Measurements from ENCODE around the gene ANAPC5.
"Not testable (repeated sequence)": the region's sequence is repeated elsewhere in the genome, so short reads cannot be mapped to it uniquely, and the experiment has no call there.

Gene ANAPC5

DNA sequence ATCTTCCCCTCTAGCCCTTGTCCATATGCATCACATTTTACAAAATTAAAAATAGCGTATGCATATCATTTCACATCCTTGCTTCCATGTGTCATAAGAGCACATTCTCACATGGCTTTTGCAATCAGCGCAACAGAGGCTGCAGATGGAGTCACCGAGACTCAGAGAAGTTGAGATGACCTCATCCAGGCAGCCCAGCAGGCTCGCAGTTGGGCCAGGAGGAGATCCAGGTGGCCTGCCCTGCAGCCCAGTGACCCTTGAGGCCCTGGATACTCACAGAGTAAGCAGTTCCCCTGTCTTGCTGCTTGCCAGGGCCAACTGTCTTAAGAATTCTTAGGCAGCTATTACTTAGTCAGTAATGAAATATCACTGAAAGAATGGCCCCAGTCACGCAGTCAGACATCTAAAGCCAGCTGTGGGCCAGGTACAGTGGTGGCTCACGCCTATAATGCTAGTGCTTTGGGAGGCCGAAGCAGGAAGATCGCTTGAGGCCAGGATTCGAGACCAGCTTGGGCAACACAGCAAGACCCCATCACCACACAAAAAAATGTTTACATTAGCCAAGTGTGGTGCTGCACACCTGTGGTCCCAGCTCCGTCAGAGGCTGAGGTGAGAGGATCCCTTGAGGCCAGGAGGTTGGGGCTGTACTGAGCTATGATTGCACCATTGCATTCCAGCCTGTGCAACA is 64.8 kb downstream of the ANAPC5 start:
- DNase-seq (ENCODE audit: low read depth, low spot score) = no peak

DNA sequence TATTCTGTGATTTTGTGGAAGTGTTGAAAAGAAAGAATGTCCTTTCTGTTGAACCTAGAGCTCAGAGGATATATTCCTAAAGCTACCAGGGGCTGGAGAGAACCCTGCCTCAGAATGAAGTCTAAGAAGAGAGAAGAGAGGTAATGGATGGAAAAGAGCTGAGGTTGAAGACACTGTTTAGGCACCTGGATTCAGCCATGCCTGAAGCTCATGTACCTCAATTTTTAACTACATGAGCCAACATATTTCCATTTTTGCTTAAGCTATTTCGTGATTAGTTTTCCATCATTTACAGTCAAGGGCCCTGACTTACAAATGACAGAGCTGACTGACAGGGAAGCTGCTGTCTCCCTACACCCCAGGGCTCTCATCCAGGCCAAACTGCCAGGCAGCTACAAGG is 66.4 kb downstream of the ANAPC5 start:
- no peak for DNase-seq (ENCODE audit: low read depth, low spot score)

DNA sequence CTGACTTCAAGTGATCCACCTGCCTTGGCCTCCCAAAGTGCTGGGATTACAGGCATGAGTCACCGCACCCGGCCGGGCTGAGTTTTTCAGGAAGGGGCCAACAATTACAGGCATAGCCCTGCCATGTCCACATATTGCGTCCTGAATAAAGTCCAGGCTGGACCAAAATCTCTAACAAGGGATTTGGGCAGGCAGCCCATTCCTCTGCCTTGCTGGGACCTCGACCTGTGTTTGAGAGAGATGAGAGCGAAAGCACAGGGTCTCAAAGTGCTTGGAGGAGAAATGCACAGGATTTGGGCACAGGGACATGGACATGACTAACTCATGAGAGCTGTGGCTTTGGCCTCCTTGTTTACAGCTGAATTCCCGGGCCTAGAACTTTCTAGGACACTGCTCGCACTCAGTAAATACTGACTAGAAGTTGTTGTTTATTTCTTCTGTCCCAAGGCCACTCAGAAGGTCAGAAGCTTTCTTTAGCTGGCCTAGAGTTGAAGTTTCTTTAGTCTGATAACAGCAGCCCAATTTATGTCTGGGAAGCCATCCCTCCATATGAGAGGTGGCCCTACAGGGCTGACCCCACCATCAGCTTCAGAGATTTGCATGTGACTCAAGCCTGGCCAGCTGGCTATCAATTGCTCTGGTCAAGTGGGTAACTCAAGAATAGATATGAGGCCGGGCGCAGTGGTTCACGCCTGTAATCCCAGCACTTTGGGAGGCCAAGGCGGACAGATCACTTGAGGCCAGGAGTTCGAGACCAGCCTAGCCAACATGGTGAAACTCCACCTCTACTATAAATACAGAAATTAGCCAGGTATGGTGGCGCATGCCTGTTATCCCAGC is 67.4 kb downstream of the ANAPC5 start:
- no peak for DNase-seq (ENCODE audit: low read depth, low spot score)

DNA sequence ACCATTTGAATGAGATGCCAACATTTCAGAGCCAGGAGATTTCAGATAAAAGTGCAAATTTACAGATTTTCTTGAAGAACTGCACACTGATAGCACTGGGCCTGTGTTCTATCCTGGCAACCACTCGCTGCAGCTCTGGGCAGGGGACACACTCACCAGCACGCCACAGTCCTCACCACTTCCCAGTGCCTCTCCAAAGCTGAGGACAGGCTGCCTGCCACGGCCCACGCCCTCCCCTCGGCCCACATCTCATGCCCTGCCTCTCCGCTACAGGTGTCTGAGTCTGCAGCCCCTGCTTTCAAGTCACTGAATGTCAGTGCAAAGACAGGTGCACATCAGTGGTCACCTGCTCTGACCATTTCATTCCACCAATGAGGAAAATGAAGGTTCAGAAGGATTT is 68.4 kb downstream of the ANAPC5 start:
- no peak for DNase-seq (ENCODE audit: low read depth, low spot score)

DNA sequence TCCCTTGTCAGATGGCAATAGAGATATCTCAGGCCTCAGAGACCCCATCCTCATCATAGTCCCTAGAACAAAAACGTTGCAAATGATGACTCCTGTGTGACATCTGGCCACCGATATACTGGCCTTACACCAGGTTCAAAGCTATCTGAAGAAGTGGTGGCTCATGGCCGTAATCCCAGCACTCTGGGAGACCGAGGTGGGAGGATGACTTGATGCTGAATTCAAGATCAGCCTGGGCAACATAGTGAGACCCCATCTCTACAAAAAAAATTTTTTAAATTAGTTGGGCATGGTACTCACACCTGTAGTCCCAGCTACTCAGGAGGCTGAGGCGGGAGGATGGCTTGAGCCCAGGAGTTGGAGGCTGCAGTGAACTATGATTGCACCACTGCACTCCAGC is 68.8 kb downstream of the ANAPC5 start:
- DNase-seq (ENCODE audit: low read depth, low spot score) = no peak

DNA sequence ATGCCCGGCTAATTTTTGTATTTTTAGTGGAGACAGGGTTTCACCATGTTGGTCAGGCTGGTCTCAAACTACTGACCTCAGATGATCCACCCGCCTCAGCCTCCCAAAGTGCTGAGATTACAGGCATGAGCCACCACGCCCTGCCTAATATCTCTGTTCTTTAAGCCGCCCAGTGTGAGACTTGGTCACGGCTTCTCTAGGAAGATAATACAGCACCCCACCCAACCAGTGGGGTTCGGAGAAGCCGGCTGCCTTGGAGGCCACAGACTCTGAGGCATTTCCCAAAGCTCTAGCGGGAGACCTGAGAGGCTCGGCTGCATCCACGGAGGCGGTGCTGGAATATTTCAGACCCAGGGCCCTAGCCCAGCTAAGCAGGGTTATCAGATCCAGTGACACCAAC is 69.3 kb downstream of the ANAPC5 start:
- DNase-seq (ENCODE audit: low read depth, low spot score) = not testable (repeated sequence)

DNA sequence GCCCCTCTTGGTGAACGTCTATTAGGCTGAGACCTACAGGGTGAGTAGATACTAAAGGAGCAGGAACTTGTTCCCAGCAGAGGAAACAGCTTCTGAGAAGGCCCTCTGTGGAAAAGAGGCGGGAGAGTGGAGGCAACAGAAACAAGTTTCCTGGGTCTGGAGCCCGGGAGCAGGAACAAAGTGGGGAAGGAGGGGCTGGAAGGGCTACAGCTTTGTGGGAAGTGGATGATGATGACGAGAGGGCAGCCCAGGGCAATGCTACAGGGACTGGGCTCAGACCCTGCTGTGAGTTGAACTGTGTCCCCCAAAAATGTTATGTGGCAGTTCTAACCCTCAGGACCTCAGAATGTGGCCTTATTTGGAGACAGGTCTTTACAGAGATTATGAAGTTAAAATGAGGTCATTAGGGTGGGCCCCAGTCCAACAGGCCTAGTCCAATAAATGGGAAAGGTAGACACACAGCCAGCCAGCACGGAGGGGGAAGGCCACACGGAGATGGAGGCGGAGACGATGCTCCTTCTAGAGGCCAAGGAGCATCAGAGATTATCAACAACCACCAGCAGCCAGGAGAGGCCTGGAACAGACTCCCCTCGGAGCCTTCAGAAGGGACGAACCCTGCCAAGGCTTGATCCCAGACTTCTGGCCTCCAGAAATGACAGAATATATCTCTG is 70.0 kb downstream of the ANAPC5 start:
- DNase-seq (ENCODE audit: low read depth, low spot score) = no peak

DNA sequence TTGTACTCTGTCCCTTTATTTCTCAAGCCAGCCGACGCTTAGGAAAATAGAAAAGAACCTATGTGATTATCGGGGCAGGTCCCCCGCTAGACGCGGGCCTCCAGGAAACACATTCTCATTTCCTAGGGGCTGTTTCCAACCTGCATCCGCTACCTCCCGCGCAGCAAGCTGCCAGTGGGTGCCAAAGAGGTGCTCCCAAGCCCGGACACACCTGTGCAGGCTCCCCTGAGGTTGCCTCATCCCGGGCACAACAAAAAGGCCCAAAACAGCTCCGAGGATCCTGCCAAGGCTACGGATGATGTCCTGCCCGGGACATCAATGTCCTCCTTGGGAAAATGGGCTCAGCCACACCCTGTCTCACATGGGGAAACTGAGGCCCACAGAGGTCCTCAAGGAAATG is 71.1 kb downstream of the ANAPC5 start:
- not testable (repeated sequence) for DNase-seq (ENCODE audit: low read depth, low spot score)

DNA sequence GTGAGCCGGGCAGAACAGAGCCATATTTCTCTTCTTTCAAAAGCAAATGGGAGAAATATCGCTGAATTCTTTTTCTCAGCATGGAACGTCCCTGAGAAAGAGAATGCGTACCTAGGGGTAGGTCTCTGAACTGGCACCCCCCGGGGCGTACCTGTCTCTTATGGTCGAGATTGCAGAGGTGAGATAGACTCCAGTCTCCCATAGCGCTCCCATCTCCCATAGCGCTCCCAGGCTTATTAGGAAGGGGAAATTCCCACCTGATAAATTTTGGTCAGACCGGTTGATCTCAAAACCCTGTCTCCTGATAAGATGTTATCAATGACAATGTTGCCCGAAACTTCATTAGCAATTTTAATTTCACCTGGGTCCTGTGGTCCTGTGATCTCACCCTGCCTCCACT is 71.7 kb downstream of the ANAPC5 start:
- DNase-seq (ENCODE audit: low read depth, low spot score) = not testable (repeated sequence)

DNA sequence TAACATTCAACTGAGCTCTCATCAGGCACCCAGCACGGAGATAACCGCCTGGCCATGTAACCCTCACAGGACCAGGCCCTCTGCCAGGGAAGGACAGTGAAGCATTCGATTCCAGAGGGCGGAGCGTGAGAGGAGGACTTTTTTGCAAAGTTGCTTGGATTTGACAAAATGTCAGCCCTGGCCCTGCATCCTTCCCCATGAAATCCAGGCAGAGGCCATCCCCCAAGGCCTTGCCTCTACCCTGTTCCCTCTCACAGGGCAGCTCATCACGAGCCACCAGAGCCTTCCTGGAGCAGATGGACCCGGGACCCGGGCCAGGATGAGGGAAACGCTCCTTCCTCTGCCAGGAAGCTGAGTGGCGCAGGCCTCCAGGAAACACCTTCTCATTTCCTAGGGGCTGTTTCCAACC is 72.7 kb downstream of the ANAPC5 start:
- no peak for DNase-seq (ENCODE audit: low read depth, low spot score)

DNA sequence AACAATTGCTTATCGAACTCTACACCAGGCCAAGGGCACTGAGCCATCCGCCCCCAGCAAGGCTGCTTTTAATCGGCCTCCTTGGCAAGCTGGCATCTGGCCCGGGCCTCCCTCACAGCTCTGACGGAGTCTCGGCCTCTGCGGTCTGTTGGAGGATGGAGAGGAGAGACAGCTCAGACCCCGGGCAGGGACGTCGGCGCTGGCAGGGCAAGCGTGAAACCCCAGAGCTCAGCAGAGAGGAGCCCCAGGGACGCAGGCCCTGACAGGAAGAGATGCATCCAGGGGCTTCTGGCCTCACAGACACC is 73.2 kb downstream of the ANAPC5 start:
- no peak for DNase-seq (ENCODE audit: low read depth, low spot score)

DNA sequence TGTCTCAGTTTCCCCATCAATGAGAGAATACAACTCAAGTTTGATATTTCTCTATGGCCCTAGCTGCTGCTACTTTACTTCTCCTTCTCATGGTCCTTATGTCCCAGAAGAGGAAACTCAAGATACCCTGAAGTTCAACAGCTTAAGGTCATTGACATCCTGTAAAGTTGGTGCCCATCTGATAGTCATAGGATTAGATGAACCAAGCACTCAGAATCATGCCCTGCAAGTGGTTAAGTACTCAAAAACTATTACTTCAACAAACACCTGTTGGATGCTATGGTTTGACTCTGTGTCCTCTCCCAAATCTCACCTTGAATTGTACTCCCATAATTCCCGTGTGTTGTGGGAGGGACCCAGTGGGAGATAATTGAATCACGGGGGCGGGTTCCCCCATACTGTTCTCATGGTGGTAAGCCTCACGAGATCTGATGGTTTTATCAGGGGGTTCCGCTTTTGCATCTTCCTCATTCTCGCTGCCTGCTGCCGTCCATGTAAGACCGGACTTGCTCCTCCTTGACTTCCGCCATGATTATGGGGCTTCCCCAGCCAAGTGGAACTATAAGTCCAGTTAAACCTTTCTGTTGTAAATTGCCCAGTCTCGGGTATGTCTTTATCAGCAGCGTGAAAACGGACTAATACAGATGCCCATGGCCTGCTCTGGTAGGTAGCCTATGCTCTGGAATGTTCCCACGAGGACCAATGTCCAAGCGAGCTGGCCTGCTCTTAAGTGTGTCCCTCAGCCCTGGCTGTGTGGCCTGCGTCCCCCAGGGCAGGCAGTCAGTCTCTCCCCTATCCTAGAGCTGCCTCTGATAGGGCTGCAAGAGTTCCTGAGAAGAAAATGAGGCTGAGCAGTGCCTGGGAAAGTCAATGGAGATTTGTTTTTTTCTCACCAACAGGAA is 73.8 kb downstream of the ANAPC5 start:
- no peak for DNase-seq (ENCODE audit: low read depth, low spot score)

DNA sequence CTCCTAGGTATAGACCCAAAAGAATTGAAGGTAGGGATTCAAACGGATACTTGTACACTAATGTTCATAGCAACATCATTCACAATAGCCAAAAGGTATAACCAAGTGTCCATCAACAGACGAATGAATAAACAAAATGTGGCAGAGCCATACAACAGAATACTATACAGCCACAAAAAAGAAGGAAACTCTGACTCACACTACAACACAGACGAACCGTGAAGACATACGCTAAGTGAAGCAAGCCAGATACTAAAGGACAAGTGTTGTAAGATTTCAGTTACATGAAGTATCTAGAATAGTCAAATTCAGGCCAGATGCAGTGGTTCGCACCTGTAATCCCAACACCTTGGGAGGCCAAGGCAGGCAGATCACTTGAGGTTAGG is 74.8 kb downstream of the ANAPC5 start:
- no peak for DNase-seq (ENCODE audit: low read depth, low spot score)

DNA sequence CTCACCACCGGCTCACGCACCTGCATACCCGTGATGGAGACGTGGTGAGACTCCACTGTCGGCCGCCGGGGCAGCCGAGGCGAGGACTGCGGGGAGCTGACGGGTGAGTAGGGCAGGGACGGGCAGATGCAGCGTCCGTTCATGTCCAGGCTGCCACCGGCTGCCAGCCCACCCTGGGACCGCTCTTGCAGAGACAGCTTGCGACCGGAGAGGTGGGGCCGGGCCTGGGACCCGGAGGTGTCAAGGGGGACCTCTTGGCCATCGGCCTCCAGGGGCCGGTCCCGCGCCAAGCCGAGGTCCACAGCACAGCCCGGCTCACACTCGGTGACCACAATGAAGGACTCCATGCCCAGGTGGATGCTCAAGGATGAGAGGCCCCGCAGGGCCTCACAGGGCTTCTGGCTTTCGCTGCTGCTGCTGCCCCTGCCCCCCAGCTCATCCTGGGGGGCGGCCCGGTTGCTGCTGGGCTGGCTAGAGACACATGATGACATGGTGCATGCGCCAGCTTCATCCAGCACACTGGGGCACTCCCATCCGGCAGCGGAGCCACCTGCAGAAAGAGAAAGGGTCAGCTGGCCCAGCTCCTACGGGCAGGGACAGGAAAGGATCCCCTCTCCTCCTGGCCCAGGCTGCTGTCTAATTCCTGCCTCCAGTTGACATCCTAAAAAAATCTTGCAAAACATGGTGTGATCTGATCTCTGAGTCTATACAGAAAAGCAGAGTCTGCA is 78.0 kb downstream of the ANAPC5 start:
- no peak for DNase-seq (ENCODE audit: low read depth, low spot score)

DNA sequence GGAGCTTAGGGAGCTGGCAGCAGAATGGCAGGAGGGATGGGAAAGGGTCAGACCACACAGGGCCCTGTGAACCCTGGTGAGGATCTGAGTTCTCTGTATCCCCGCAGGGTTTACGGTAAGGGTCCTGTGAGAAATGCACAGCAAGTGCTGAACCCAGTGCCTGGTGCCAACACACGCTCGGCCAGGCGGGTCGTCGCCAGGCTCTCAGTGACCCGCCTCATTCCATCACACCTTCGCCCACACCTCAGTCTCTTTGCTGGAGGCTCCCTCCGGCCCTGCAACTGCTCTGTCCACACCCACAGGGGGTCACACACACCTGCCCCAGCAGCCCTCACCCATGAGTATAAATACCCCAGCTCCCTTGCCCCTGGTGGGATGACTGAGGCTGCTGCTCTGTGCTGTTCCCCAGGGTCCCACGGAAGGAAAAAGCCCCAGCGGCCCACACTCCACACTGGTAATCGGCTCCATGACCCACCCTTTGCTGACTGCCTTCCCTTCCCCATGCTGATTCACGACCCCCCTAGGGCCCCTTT is 78.8 kb downstream of the ANAPC5 start:
- DNase-seq (ENCODE audit: low read depth, low spot score) = no peak

DNA sequence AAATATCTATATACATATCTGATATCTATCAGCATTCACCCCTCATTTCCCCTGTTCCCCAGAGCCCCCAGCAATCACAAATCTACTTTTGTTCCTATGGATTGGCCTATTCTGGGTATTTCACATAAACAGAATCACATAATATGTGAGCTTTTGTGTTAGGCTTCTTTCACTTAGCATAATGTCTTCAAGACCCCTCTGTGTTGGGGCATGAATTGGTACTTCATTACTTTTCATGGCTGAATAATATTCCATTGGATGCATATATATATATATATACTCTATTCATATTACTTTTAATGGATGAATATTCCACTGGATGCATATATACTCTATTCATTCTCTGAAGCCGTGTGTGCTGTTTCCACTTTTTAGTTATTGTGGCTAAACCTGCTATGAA is 84.4 kb downstream of the ANAPC5 start:
- no peak for DNase-seq (ENCODE audit: low read depth, low spot score)

DNA sequence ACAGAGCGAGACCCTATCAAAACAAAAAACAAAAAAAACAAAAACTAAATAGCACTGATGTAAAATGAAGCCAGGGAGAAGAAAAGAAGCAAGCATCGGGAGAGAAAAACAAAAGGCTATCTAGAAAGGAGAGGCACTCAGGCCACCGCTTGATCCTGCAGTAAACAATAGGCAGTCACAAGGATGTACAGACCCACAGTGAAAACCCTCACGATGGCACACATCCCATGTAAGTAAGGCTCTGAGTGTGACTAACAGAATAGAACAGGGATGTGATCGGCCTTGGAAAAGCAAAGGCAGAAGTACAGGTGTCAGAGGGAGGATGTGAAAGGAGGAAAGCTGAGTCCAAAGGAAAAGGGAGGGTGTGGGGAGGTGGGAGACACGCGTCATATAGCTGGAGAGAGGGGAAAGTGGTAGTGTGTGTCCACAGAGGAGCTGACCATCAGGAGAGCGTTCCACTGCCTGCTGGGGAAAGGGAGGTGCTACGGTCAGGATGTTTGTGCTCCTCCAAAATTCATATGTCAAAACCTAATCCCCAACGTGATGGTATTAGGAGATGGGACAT is 87.2 kb downstream of the ANAPC5 start:
- DNase-seq (ENCODE audit: low read depth, low spot score) = no peak

DNA sequence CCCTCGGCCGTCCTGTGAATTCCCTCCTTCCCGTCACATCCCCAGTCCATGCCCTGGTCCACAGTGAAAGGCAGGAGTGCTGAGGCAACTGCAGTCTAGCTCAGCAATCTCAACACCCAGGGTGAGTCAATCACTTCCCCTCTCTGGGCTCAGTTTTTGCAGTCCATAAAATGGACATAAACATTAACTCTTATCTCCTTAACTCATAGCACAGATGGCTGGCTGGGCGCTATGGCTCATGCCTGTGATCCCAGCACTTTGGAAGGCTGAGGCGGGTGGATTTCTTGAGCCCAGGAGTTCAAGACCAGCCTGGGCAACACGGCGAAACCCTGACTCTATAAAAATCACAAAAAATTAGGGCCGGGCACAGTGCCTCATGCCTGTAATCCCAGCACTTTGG is 88.1 kb downstream of the ANAPC5 start:
- DNase-seq (ENCODE audit: low read depth, low spot score) = no peak

DNA sequence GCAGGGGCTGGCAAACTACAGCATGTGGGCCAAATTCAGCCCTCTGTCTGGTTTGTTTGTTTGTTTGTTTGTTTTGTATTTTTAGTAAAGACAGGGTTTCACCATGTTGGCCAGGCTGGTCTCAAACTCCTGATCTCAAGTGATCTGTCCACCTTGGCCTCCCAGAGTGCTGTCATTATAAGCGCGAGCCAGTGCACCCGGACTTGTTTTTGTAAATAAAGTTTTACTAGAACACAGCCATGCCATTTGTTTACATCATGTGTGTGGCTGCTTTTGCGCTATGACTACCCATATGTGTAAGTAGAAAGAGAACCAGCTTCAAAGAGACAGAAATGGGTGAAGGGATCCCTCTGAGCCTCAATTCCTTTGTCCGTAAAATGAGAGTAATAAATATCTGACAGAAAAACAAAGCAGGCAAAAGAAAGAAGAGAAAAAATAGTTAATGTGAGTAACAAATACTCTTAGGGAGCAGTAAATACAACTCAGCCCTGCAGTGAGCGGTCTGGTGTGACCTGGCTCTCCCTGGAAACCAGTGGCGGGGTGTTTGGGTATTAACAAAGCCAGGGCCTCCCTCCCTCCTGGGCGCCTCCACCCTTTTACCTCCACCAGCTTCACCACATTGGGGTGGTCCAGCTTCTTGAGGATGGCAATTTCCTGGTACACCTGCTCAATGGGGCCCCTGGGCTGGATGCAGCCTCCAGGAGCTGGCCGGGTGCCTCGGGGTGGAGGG is 88.8 kb downstream of the ANAPC5 start:
- DNase-seq (ENCODE audit: low read depth, low spot score) = no peak

DNA sequence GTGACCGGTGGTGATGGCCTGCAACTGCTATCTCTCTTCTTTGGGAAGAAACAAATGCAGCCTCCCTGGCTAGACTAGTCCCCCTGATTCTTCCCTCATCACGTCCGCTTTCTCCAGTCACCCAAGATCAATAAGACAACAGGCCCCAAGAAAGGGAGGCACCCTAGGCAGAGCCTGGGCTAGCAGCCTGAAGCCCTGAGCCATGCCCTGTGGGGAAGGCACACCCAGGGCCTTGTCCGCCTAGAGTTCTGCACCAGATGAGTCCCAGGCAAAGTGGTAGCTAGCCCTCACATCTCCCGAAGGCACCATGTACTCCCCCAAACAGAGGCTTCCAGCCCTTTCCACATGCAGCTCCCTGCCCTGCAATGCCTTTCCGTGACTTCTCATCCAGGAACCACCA is 90.8 kb downstream of the ANAPC5 start:
- no peak for DNase-seq (ENCODE audit: low read depth, low spot score)

Measured in brain pericyte (primary cell).